HG03558 (cell line): ENCODE measurements around the gene PKP4.

Experiments used
- ATAC-seq: cut with Tn5 transposase; IDR thresholded peaks from one replicate; pipeline ENCODE4 v1.9.1; 2021; ENCODE audit warnings: moderate number of reproducible peaks; ENCODE audit not compliant: unreplicated experiment; ENCODE audit errors: extremely low read depth

The PKP4 gene

GRCh38 chr2:158578703-158579330 lies 122.1 kb downstream of the PKP4 start:
- ATAC-seq: peak; percentile 63

- ATAC-seq: no peak
These were observed 123.2 kb downstream of the PKP4 start for GRCh38 chr2:158579928-158580327.

GRCh38 chr2:158580760-158581159 lies 124.0 kb downstream of the PKP4 start:
- ATAC-seq: no peak

- no peak for ATAC-seq
These were observed 125.9 kb downstream of the PKP4 start for GRCh38 chr2:158582670-158583069.

GRCh38 chr2:158583923-158584322 lies 127.2 kb downstream of the PKP4 start:
- no peak for ATAC-seq

GRCh38 chr2:158586491-158586890 lies 129.7 kb downstream of the PKP4 start:
- ATAC-seq: no peak

- ATAC-seq: no peak
These were observed 132.6 kb downstream of the PKP4 start for GRCh38 chr2:158589303-158589702.

- no peak for ATAC-seq
These were observed 142.2 kb downstream of the PKP4 start for GRCh38 chr2:158598862-158599517.

- ATAC-seq: no peak
These were observed 142.9 kb downstream of the PKP4 start for GRCh38 chr2:158599609-158600008.

- no peak for ATAC-seq
These were observed 143.5 kb downstream of the PKP4 start for GRCh38 chr2:158600155-158600802.

GRCh38 chr2:158602027-158602426 lies 145.3 kb downstream of the PKP4 start:
- no peak for ATAC-seq

- no peak for ATAC-seq
These were observed 146.5 kb downstream of the PKP4 start for GRCh38 chr2:158603205-158603604.

GRCh38 chr2:158603986-158604385 lies 147.2 kb downstream of the PKP4 start:
- no peak for ATAC-seq

GRCh38 chr2:158610059-158610458 lies 153.3 kb downstream of the PKP4 start:
- ATAC-seq: no peak

GRCh38 chr2:158616480-158617000 lies 159.8 kb downstream of the PKP4 start:
- ATAC-seq: no peak

- no peak for ATAC-seq
These were observed 162.2 kb downstream of the PKP4 start for GRCh38 chr2:158618891-158619490.

- ATAC-seq: no peak
These were observed 162.7 kb downstream of the PKP4 start for GRCh38 chr2:158619496-158619895.

- no peak for ATAC-seq
These were observed 163.9 kb downstream of the PKP4 start for GRCh38 chr2:158620656-158621055.

- ATAC-seq: no peak
These were observed 167.4 kb downstream of the PKP4 start for GRCh38 chr2:158624071-158624667.

GRCh38 chr2:158624961-158625360 lies 168.2 kb downstream of the PKP4 start:
- no peak for ATAC-seq

GRCh38 chr2:158629116-158629515 lies 172.4 kb downstream of the PKP4 start:
- no peak for ATAC-seq
